HG02981 (cell line): ENCODE data around the gene PNMT.
A peak's percentile ranks its signal among the peaks of the same experiment; 100 is the strongest.

ENCODE experiments used
- ATAC-seq: cut with Tn5 transposase; IDR thresholded peaks from one replicate; pipeline ENCODE4 v1.9.1; 2021; ENCODE audit warnings: mild to moderate bottlenecking, moderate library complexity; ENCODE audit not compliant: unreplicated experiment

The PNMT gene

DNA sequence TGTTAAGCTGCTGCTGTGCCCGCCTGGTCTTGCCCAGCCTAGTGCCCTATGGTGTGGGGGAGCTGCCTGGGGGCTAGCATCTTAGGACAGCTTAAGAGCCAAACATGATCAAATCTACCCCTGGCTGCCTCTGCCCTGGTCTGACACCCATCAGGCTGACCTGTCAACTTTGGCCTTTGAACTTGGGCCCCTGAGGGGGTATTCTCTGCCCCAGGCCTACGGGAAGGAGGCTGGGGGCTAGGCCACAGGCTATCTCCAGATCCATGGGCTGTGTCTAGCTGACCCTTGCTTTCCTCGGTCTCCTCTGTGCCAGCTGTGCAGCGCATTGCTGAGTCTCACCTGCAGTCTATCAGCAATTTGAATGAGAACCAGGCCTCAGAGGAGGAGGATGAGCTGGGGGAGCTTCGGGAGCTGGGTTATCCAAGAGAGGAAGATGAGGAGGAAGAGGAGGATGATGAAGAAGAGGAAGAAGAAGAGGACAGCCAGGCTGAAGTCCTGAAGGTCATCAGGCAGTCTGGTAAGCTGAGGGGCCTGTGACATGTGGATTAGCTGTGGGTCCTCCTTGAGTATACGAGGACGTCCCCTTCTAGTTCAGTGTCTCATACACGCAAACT lies 34.6 kb upstream of the PNMT start:
- no peak for ATAC-seq

DNA sequence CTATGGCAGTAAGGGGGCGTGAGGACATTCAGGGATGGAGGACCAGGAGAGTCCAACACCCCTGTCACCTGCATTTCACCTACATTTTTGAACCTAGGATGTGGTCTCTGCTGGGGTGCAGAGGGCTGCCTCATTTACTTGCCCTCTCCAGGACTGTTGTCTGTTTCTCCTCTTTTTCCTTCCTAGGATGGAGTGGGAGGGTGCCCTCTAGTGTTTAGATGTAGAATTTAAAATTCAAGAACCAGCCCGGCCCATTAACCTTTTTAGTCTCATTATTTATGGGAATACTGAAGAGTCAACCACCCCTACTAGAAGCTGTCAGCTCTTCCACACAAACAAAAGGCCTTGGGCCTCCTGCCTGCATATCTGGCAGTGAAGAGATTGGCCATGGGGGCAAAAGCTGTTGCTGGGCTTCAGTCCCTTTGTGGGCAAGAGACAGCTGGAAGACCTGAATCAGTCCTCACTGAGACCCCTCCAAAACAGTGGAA lies 33.8 kb upstream of the PNMT start:
- no peak for ATAC-seq

DNA sequence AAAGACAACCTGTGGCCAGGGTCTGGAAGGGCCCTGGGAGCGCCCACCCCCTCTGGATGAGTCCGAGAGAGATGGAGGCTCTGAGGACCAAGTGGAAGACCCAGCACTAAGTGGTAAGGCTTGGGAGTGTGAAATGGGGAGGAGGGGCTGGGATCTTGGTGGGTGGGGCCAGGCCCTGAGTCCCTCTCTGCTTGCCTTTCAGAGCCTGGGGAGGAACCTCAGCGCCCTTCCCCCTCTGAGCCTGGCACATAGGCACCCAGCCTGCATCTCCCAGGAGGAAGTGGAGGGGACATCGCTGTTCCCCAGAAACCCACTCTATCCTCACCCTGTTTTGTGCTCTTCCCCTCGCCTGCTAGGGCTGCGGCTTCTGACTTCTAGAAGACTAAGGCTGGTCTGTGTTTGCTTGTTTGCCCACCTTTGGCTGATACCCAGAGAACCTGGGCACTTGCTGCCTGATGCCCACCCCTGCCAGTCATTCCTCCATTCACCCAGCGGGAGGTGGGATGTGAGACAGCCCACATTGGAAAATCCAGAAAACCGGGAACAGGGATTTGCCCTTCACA lies 32.6 kb upstream of the PNMT start:
- ATAC-seq = no peak

DNA sequence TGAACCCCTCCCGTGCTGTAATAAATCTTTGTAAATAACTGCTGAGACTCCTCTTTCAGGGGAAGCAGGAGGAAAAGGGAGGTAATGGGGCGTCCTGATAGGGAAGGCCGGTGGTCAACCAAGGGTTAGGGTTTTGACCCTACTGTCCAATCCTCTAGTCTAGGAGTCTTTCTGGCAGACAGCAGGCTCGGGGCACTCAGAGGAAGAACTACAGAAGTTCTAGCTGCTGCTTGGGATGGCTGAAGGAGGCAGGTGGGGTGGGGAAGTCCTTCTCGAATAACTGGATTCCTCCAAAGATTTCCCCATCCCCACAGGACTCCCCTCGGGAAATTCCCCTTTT lies 31.7 kb upstream of the PNMT start:
- ATAC-seq = no peak

DNA sequence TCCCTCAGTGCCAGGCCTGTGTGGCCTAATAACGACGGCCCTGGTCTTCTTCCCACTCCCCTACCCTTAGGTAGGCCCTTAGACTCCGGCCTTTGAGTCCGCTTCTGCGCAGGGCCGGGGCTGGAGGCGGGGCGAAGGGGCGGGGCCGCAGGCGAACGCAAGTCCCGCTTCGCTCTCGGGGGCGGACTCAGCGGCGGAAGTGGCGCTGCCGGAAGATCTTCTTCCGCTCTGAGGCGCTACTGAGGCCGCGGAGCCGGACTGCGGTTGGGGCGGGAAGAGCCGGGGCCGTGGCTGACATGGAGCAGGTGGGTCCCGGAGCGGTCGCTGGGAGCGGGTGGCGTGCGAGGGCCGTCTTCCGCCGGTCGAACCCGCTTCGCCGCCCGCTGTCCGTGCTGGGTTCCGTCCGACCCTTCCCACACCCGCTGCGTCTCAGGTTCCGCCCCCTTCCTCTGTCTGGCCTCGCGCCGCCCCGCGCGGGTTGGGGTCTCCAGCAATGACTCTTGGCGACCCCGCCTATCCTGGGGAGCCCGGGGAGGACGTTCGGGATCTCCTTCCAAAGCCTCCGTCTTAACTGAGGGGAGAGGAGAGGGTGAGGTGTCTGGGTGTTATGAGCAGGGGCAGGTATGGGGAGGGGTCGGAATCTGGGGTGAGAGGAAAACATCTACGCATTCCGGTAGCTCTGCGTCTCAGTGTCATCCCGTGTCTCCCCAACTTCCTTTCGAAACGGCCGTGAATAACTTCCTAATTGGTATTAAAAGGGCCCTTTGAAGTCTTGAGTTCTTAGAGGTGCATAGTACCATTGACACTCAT lies 31.1 kb upstream of the PNMT start, which contains the start of gene STARD3:
Gene STARD3, plus strand, starts transcription at position 218 of the 810 bp plus-strand sequence. CDS start 16,388 bp downstream, outside the sequence.
- peak; percentile 64 for ATAC-seq

DNA sequence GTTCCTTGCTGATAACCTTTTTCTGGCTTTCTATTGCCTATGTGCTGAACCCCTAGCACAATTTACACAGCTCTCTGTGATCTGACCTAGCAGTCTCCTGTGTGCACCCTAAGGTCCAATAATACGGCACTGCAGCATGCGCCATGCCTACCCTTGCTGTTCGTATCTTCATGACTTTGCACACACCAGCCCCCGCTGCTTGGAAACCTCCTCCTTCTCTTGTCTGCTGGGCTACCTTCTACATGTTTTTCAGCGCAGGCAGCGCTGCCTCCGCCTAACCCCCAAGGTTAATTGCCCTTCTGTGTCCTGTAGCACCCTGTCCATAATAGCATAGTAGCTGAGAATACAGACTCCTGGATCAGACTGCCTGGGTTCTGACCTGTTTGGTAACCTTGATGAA lies 29.9 kb upstream of the PNMT start:
- ATAC-seq = no peak

DNA sequence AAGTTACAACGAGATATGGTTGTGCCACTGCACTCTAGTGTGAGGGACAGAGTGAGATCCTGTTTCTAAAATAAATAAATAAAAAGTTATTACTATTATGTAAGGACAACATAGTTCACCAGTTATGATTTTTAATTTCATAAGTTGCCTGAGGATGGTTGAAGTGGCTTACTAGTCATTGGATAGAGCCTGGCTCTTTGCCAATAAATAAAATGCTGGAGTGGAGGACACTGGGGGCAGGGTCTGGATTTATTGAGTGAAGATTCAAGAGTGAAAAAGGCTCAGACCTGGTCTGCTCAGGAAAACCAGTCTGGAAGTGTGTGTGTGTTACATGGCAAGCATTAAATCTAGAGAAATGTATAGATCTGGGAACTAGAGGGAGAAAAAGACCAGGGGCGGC lies 29.2 kb upstream of the PNMT start:
- ATAC-seq = no peak

DNA sequence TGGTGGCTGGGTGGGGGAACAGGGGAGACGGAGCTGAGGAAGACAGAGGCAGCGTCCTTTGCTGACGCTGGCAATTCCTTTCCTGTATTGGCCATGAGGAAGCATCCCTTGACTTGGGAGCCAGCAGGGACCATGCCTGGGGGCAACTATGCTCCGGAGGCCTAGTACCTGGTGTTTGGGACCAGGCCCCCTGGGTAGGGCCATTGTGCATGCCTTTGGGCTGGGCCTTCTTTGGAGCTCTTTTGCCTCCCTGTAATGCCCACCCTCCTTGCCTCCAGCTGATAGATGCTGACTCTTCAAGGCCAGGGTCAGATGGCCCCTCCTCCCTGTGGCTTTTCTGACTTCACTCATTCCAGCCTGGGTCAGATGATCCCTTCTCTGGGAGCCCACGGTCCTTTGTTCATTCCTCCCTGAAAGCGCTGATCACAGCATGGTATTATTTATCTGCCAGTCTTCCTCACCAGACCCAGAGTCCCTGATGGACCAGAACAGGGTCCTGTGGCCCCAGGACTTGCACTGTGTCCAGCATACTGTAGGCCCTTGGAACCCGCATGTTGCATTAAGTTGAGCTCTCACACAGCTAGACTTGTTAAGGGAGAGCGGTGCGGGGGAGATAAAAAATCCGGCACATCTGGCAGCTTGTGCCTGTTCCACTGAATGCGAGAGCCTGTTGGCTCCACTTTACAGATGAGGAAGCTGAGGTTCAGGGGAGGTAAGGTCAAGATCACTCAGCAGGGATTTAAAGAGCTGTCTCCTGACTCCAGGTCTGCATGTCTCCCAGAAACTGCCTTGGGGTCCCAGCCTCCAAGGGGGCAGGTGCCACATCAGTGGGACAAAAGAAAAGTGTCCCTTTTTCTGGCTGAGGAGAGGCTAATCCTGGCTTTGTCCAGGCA lies 28.4 kb upstream of the PNMT start:
- no peak for ATAC-seq

DNA sequence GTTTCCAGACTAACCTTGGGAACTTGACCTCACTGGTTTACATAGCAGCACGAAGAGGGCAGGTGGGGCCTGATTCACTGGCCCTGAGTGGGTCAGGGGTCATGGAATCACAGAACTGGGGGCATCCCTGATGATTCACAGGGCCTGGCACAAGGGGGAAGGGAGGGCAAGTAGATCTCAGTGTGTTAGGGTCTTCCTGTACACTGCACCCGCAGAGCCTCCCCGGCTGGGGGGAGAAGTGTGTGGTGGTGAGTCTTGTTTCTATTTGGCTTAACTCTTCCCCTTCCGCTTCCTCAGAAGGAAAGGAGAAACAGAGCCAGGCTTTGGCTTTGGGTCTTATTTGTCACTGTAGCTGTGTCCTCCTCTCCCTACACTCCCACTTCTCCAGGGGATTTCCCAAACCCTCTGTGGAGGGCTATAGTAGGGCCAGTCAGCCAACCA lies 27.6 kb upstream of the PNMT start:
- ATAC-seq = no peak

DNA sequence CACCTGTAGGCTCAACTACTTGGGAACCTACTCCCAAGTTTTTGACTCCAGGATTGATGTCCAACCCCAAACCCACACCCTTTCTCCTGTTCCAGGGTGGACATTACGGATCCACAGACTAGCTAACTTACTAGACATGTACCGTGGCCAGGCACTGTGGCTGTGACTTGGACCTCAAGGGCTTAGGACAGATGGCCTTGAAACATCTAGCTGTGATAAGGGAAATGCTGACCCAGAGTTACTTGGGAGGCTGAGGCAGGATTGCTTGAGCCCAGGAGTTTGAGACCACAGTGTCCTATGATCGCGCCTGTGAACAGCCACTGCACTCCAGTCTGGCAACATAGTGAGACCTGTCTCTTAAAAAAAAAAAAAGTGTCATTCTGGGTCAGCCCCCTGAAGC lies 27.2 kb upstream of the PNMT start:
- ATAC-seq = no peak

DNA sequence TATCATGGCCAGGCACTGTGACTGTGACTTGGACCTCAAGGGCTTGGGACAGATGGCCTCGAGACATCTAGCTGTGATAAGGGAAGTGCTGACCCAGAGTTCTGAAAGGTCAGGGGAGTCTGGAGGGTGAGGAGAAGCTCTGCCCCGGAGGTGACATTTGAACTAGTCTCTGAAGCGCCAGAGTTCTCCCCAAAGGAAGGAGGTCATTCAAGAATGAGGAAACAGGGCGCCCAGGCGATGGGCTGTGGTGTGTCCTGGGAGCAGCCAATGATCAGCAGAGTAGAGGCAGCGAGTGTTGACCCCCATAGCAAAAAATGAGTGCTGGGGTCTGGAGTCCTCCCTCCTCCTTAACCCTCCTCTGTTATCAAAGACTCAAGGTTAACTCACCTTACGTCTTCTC lies 26.4 kb upstream of the PNMT start:
- no peak for ATAC-seq

DNA sequence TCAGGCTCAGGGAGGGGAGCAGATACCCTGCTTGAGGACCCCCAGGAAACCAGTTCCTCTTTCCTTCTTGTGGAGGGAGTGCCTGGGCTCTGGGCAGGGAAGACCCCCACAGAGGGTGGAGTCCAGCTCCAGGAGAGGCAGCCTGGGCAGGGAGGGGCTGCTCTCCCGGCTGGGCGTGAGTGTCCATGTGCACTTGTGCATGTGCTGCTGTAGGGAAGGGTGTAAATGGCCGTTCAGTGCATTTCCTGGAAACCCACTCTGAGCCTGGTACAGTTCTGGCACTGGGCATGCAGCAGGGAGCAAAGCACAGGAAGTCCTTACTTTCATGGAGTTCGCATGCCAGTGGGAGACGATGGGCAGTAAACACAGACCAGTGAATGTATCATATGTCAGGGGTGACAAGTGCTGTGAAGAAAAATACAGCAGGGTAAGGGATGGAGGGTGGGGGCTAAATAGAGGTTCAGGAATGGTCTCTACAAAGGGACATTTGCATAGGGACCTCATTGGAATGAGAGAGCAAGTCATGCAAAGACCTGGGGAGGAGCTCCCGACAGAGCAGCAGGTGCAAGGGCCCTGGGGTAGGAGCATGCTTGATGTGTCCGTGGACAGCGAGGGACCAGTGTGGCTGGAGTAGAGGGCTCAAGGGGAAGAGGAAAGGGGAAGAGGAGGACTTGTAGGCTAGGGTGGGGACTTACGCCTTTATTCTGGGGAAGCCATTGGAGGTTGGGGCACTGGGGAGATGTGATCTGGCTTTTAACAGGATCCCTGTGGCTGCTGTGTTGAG lies 25.8 kb upstream of the PNMT start:
- ATAC-seq = no peak

DNA sequence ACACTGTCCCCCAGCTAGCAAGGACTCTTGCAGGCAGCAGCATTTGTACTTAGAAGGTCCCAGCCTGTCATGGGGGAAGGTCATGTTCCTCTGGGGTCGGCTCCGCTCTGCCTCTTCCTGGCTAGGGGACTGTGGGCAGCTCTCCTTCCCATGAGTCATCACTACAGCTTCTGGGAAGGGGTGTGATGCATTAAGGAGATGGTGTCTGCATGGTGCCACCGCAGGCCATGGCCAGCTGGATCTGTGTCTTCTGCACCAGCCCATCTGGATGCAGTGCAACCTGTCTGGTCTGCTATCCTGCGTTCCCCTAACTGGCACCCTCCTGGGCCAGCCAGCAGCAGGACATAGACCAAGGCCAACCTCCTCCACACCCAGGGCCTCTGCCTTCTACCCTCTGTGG lies 25.0 kb upstream of the PNMT start:
- ATAC-seq = no peak

DNA sequence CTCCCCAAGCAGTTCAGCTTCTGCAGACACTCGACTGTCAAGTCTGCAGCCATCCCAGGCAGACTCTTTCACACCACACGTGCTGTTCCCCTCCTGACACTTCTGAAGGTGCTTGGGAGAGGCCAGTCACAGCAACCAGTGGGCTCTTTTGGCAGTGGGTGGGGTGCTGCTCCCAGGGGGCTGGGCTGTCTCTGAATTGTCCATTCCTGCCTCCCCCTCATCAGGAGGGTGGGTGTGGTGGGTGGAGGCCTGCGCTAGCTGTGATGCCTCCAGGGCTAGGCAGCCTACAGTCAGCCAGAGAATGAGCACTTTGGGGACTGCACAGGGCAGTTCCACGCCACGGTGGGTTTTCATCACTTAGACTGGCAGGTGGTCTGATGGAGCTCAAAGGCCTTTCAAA lies 21.0 kb upstream of the PNMT start:
- ATAC-seq = no peak

DNA sequence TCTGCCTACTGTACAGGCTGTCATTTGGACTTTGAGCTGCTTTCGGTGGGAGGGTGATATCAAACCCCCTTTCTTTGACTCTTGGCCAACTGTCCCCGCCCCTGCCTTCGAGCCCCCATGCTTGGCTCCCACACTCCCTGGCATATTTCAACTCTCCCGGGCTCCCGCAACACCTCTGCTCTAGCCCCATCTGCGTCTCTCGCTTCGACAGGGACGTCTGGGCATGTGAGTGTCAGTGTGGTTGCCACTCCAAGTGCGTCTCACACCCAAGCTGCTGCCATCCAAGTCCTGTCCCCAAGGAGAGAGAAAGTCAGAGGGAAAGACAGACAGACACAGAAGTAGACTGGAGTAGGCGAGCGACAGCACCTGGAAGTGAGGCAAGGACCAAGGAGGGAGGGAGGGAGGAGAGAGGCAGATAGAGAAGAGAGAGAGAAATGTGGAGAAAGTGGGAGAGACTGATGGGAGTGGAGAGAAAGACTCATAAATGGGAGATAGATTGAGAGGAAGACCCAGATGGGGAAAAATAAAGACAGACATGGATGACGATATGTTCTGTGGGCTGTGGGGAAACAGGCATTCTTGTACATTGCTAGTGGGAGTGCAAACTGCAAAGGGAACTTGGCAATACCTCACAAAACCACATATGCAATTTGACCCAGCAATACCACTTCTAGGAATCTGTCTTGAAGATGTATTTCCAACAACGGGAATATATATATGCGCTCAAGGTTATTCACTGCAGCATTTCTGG lies 19.5 kb upstream of the PNMT start:
- no peak for ATAC-seq

DNA sequence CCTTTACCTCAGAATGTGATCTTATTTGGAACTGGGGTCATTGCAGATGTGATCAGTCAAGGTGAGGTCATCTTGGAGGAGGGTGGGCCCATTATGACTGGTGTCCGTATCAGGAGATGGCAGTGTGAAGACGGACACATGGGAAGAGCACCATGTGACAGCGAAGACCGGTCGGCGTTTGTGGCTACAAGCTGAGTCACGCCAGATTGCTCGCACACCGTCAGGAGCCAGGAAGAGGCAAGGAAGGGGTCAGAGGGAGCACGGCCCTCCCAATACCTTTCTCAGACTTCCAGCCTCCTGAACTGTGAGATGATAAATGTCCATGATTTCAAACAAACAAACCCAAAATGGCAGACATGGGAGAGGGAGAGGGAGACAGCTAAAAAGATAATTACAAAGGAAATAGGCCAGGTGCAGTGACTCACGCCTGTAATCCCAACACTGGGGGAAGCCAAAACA lies 18.1 kb upstream of the PNMT start:
- ATAC-seq = no peak

DNA sequence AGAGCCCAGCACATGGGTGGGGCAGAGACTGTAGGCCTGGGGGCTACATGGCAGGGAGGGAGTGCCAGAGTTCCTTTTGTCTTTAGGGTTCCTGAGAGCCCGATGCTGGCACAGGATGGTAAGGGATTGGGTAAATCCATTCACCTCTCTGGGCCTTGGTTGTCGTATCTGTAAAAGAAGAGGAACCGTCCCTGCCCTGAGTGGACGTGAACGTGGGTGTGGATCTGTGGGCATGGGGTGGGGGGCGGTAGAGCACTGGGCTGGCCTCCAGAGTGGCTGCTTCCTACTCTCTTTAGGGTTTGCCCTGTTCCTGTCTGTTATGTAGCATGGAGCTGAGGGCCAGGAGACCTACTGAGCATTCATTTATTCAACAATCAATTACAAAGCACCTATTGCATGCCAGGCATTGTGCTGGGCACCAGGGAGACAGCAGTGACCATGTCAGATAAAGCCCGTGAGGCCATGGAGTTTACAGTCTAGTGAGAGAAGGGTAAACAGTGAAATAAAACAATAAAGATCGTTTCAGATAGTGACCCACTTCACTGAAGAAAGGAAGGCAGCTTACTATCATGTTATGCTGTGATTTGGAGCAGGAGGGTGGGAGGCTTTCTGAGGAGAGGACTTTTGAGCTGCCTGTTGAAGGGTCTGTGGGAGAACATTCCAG lies 16.2 kb upstream of the PNMT start:
- no peak for ATAC-seq

DNA sequence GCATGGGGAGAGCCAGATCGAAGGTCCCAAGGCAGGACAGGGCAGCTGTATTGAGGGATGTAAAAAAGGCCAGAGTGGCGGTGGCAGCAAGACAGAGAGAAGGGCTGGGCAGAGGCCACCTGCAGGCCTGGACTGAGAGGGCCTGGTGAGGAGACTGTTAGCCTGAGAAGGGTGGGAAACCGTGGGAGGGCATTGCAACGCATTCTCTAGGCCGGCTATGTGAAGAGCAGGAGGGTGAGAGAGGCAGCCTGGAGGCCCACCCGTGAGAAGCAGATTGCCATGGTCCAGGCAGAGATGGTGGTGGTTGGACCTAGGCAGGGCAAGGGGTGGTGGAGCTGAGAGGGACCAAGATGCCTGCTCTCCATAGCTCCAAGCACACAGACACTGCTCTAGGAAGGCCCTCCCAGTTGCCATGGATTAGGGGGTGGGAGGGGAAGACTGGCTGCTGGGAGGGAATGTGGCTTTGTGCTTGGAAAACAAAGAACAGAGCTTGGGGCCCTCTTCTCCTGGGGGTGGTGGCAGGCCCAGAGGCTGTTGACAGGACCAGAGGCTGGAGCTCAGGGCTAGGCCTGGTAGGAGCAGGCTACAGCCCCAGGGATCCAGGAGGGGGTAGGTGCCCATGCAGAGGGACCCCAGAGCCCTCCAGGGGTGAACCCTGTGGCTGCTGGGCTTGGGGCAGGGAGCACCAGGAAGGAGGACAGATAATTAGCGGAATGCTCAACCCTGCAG lies 15.5 kb upstream of the PNMT start:
- no peak for ATAC-seq

DNA sequence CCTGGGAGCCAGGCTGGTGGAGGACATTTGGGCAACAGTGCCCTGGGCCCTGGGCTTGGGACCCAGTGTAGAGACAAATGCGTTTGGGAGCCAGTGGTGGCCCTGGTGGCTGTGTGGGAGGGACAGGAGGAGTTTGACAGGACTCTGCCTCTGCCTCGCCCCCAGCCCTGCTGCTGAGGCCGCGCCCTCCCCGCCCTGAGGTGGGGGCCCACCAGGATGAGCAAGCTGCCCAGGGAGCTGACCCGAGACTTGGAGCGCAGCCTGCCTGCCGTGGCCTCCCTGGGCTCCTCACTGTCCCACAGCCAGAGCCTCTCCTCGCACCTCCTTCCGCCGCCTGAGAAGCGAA lies 15.0 kb upstream of the PNMT start:
- no peak for ATAC-seq
